ENCODE data around the gene DDX42. TPM values are rescaled to one million over a fixed set of nuclear protein-coding genes. Genes with fewer than 3 reads are reported as not detected.
"Not testable (repeated sequence)": the region's sequence is repeated elsewhere in the genome, so short reads cannot be mapped to it uniquely, and the experiment has no call there.

DDX42 gene
- total and polyA plus RNA-seq, 2 donors from 2014 or later, result 38.6 to 104 TPM

GRCh38 chr17:63792055-63792729 lies 18.2 kb downstream of the DDX42 start:
- H3K27me3 ChIP-seq (ENCODE audit: control insufficient read depth, insufficient read depth, low read length), result no peaks in the 10 kb centered on the region
- intact Hi-C loops (cut with DNase I), result no loop called here
- H3K4me1 ChIP-seq (ENCODE audit: control insufficient read depth in 2 of 3, insufficient read depth in 2 of 3, low read depth in 1 of 3, low read length in 3 of 3), result no peaks in the 10 kb centered on the region
- no peak overlapping the region for H3K4me3 ChIP-seq (ENCODE audit: low read length in 3 of 3)
- H3K9ac ChIP-seq (ENCODE audit: low read length in 3 of 3), result no peak overlapping the region
- DNase-seq (no peak), FAIRE-seq (no peak)
- TF ChIP-seq, protein P1, sequence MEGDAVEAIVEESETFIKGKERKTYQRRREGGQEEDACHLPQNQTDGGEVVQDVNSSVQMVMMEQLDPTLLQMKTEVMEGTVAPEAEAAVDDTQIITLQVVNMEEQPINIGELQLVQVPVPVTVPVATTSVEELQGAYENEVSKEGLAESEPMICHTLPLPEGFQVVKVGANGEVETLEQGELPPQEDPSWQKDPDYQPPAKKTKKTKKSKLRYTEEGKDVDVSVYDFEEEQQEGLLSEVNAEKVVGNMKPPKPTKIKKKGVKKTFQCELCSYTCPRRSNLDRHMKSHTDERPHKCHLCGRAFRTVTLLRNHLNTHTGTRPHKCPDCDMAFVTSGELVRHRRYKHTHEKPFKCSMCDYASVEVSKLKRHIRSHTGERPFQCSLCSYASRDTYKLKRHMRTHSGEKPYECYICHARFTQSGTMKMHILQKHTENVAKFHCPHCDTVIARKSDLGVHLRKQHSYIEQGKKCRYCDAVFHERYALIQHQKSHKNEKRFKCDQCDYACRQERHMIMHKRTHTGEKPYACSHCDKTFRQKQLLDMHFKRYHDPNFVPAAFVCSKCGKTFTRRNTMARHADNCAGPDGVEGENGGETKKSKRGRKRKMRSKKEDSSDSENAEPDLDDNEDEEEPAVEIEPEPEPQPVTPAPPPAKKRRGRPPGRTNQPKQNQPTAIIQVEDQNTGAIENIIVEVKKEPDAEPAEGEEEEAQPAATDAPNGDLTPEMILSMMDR (IDR thresholded peaks at IDR 0.05; ENCODE audit: borderline replicate concordance, extremely low read depth, insufficient read depth), result no peak
- peaks cover 10 to 49% (median 23%) of the 10 kb centered on the region in 3 donors for H3K36me3 ChIP-seq (ENCODE audit: control insufficient read depth in 2 of 3, insufficient read depth in 3 of 3, low read length in 3 of 3)
- H3K9me3 ChIP-seq (ENCODE audit: control insufficient read depth in 2 of 3, insufficient read depth in 1 of 3, low read length in 3 of 3), result no peaks in the 10 kb centered on the region
- H3K27ac ChIP-seq (ENCODE audit: low read depth in 2 of 2, low read length in 2 of 2), result no peak overlapping the region

DNA sequence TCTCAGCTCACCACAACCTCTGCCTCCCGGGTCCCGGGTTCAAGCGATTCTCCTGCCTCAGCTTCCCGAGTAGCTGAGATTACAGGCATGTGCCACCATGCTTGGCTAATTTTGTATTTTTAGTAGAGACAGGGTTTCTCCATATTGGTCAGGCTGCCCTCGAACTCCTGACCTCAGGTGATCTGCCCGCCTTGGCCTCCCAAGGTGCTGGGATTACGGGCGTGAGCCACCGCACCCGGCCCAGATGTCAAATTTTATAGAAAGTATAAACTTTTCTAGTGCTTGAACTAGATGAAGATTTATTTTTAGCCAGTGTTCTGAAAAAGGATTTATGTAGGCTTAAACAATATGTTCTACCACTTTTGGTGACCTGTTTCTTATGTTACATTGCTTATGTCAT lies 22.4 kb downstream of the DDX42 start:
- FAIRE-seq; H3K4me3 ChIP-seq (ENCODE audit: low read length in 3 of 3); DNase-seq; H3K27ac ChIP-seq (ENCODE audit: low read depth in 2 of 2, low read length in 2 of 2); H3K4me1 ChIP-seq (ENCODE audit: control insufficient read depth in 2 of 3, insufficient read depth in 2 of 3, low read depth in 1 of 3, low read length in 3 of 3); intact Hi-C loops (cut with DNase I); H3K9me3 ChIP-seq (ENCODE audit: control insufficient read depth in 2 of 3, insufficient read depth in 1 of 3, low read length in 3 of 3); H3K27me3 ChIP-seq (ENCODE audit: control insufficient read depth, insufficient read depth, low read length); H3K9ac ChIP-seq (ENCODE audit: low read length in 3 of 3): not testable (repeated sequence)
- peaks cover 14 to 59% (median 42%) of the 10 kb centered on the region in 3 donors for H3K36me3 ChIP-seq (ENCODE audit: control insufficient read depth in 2 of 3, insufficient read depth in 3 of 3, low read length in 3 of 3)

GRCh38 chr17:63798572-63799106 lies 24.7 kb downstream of the DDX42 start:
- Histone ChIP-seq H3K27ac (ENCODE audit: low read depth in 2 of 2, low read length in 2 of 2) (no peak overlapping the region), H3K4me1 (ENCODE audit: control insufficient read depth in 2 of 3, insufficient read depth in 2 of 3, low read depth in 1 of 3, low read length in 3 of 3) (no peaks in the 10 kb centered on the region), H3K9me3 (ENCODE audit: control insufficient read depth in 2 of 3, insufficient read depth in 1 of 3, low read length in 3 of 3) (no peaks in the 10 kb centered on the region), H3K27me3 (ENCODE audit: control insufficient read depth, insufficient read depth, low read length) (no peaks in the 10 kb centered on the region), H3K9ac (ENCODE audit: low read length in 3 of 3) (no peak overlapping the region), H3K36me3 (ENCODE audit: control insufficient read depth in 2 of 3, insufficient read depth in 3 of 3, low read length in 3 of 3) (peaks cover 12 to 75% (median 45%) of the 10 kb centered on the region in 3 donors), H3K4me3 (ENCODE audit: low read length in 3 of 3) (no peak overlapping the region)
- FAIRE-seq, result no peak
- intact Hi-C loops (cut with DNase I), result no loop called here
- no peak for DNase-seq
- TF ChIP-seq, protein P1 (IDR thresholded peaks at IDR 0.05; ENCODE audit: borderline replicate concordance, extremely low read depth, insufficient read depth), result no peak

GRCh38 chr17:63800783-63801182 lies 26.8 kb downstream of the DDX42 start:
- intact Hi-C loops (cut with DNase I), result no loop called here
- Histone ChIP-seq H3K4me1 (ENCODE audit: control insufficient read depth in 2 of 3, insufficient read depth in 2 of 3, low read depth in 1 of 3, low read length in 3 of 3) (no peaks in the 10 kb centered on the region), H3K9me3 (ENCODE audit: control insufficient read depth in 2 of 3, insufficient read depth in 1 of 3, low read length in 3 of 3) (no peaks in the 10 kb centered on the region), H3K27me3 (ENCODE audit: control insufficient read depth, insufficient read depth, low read length) (no peaks in the 10 kb centered on the region), H3K27ac (ENCODE audit: low read depth in 2 of 2, low read length in 2 of 2) (no peak overlapping the region), H3K9ac (ENCODE audit: low read length in 3 of 3) (no peak overlapping the region), H3K4me3 (ENCODE audit: low read length in 3 of 3) (no peak overlapping the region), H3K36me3 (ENCODE audit: control insufficient read depth in 2 of 3, insufficient read depth in 3 of 3, low read length in 3 of 3) (peaks cover 6 to 72% (median 41%) of the 10 kb centered on the region in 3 donors)
- no peak for FAIRE-seq
- TF ChIP-seq, protein P1 (IDR thresholded peaks at IDR 0.05; ENCODE audit: borderline replicate concordance, extremely low read depth, insufficient read depth), result no peak
- no peak for DNase-seq

Measured in kidney (tissue), 14 donors.